UCSD-AML1 (cell line): Measurements from ENCODE around the gene SLC23A1.

ENCODE experiments used
- DNase-seq: peaks from one replicate; lab custom pipeline; 2025; ENCODE audit not compliant: unreplicated experiment; lab: John Stamatoyannopoulos, UW

Gene SLC23A1

GRCh38 chr5:139408191-139408590 lies 25.1 kb upstream of the SLC23A1 start:
- no peak for DNase-seq

GRCh38 chr5:139407517-139407916 lies 24.4 kb upstream of the SLC23A1 start:
- DNase-seq = no peak

DNA sequence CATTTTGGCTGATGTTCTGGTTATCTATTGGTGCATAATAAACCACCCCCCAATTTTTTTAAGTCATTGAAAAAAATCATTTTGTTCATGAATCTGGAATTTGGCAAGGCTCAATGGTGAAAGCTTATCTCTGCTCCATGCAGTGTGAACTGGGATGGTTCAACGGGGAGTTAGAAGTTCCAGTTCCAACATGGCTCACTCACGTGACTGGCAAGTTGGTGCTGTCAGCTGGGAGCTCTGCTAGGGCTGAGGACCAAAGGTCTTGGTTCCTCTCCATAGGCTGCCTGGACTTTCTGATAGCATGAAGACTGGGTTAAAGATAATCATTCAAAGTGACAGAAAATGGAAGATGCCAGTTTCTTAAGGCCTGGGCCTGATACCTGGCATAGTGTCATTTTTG lies 23.9 kb upstream of the SLC23A1 start:
- no peak for DNase-seq

GRCh38 chr5:139404484-139404840 lies 21.4 kb upstream of the SLC23A1 start:
- no peak for DNase-seq

GRCh38 chr5:139403787-139404483 lies 20.8 kb upstream of the SLC23A1 start, which contains the start of gene SPATA24:
TSS of gene SPATA24 (minus strand) at chr5:139404089. CDS start at chr5:139404060, 29 bp downstream.
- peak; percentile 98 for DNase-seq

- DNase-seq = no peak
Measured at GRCh38 chr5:139403418-139403786, 20.3 kb upstream of the SLC23A1 start.

DNA sequence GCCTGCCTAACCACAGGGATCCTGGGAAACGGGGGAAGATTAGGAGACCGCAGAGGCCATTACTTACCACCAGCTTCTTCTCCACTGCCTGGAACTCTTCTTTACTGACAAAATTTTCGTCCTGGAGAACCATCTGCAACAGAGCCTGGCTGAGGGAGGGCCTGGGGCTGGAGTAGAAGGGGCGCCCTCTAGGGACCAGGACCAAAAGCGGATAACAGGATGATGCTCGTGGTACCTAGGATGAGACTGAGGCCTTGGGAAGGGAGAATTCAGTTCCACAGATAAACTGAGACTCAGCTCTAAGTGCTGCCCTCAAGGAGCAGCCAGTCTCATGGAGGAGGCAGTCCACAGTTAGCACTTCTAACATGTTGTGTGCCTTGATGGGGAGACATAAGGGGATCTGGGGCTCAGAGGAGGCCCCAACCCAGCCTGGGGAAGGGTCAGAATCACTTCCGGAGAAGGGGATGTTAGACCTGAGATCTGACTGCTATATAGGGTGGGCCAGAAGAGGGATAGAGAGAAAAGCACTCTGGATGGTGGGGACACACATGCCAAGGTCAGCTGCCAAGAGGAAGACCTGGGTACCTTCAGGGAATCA lies 19.6 kb upstream of the SLC23A1 start:
- peak; percentile 53 for DNase-seq

- DNase-seq = no peak
Measured at GRCh38 chr5:139401546-139401945, 18.4 kb upstream of the SLC23A1 start.

- DNase-seq = no peak
Measured at GRCh38 chr5:139399501-139400121, 16.5 kb upstream of the SLC23A1 start.

GRCh38 chr5:139397921-139398320 lies 14.8 kb upstream of the SLC23A1 start:
- no peak for DNase-seq

DNA sequence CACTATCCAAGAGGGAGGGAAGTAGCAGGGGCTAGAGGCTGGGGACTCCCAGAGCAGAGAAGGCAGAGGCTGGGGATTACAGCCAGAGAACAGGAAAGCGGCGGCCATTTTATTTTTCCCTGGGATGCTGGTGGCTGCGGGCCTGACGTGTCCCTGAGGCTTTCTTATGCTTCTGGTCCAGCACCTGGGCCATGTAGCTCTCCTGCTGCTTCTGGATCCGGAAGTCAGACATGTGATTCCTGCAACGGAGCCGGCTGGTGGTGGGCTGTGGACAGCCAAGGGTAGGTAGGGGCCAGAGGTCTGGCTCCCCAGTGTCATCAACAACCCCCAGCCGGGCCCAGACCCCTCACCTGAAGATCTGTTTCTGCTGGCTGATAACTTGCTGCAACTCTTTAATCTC lies 13.6 kb upstream of the SLC23A1 start:
- no peak for DNase-seq

DNA sequence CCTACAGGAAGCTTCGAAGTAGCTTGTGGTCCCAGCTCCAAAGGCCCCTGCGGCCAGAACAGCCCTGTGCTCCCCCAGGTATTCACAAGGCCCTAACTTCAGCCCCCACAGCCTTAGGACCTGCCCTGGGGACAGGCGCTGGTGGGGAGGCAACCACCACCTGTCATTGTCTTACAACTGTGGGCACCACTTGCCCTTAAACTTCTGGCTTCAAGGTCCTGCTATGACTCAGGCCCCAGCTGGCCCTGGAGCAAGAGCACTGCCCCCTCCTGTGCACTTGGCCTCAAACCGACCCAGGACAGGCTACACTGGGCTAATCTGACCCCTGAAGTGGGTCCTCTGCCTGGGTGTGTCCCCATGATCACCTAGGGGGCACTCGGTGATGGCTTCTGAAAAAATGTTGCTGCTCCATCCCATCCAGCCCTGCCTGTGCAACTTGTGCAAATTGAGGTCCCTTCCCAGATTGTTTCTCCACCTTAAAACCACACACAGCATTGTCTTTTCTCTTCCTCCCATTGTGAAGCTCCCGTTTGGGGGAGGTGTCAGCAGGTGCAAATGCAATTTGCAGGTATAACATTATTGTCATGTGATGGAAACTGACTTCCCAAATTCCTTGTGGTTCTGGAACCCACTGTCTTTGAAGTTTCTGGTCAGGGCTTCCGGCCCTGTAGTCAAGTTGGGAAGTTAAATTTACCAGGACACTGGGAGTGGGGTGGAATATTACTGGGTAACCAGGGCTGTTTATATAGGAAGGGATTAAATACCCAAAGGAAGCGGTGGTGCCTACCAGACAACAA lies 12.9 kb upstream of the SLC23A1 start:
- DNase-seq = no peak

DNA sequence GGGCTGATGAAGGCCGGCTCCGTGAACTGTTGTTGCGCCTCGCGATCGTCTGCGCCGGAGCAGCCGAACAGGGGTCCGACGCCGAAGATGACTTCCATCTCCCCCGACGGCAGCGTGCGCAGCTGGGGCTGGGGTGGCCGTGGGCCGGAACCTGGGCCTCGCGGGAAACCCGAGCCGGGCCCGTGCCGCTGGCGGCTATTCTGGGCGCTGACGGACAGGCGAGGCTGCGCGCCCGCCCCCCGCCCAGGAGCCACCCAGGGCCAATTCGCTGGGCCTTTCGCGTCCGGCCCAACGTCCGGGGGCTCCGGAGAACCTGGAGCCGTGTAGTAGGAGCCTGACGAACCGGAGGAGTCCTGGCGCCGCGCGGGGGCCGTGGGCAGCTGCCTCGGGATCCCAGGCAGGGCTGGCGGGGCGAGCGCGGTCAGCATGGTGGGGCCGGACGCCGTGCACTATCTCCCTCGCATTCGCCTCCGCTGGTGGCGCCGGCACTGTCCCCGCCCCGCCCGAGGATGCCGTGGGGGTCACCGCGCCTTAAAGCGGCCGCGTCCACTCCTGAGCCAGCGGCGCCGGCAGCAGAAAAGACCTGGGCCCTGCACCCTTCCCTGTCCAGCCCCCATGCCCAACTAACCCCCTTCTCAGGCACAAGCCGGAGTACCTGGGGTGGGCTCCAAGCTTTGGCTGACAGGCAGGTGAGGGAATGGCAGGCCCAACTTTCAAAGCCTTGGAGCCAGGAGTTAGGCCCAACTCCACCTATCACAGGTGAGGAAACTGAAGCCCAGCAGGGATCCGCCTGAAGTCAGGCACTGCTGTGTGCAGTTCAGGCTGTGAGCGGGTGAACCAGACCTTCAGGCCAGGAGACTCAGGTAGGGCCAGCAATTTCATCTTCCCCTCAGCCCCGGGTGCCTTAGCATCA lies 11.8 kb upstream of the SLC23A1 start, which contains the start of gene PROB1:
TSS of gene PROB1 (minus strand) at position 451 of the 913 bp plus-strand sequence. CDS start at position 428, 23 bp downstream.
- no peak for DNase-seq

GRCh38 chr5:139394123-139394653 lies 11.1 kb upstream of the SLC23A1 start:
- no peak for DNase-seq

DNA sequence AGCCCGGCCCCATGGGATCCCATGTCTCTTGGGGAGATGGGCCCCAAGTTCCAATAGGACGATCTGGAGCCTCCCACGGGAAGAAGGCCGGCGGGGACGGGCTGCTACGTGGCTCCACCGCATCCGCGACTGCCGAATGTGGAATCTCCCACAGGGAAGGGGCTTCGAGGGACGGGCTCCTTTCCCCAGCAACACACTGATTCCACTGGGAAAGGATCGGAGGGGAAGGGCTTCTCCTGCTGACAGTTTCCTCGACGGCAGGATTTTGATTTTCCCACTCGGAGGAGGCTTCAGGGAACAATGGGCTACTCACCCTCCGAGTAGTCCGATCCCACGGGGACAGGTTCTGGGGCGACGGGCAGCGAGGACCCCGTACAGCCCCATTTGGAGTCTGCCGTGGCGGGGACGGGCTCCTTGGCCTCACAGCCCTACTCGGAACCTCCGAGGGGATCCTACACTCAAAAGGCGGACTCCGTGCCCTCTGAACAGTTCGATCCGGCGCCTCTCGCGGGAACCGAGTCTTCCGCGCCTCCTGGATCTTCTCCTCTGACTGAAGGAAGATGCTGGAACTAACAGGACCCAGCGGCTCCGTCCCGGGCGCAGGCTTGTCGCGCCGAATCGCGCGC lies 10.5 kb upstream of the SLC23A1 start:
- DNase-seq = no peak

DNA sequence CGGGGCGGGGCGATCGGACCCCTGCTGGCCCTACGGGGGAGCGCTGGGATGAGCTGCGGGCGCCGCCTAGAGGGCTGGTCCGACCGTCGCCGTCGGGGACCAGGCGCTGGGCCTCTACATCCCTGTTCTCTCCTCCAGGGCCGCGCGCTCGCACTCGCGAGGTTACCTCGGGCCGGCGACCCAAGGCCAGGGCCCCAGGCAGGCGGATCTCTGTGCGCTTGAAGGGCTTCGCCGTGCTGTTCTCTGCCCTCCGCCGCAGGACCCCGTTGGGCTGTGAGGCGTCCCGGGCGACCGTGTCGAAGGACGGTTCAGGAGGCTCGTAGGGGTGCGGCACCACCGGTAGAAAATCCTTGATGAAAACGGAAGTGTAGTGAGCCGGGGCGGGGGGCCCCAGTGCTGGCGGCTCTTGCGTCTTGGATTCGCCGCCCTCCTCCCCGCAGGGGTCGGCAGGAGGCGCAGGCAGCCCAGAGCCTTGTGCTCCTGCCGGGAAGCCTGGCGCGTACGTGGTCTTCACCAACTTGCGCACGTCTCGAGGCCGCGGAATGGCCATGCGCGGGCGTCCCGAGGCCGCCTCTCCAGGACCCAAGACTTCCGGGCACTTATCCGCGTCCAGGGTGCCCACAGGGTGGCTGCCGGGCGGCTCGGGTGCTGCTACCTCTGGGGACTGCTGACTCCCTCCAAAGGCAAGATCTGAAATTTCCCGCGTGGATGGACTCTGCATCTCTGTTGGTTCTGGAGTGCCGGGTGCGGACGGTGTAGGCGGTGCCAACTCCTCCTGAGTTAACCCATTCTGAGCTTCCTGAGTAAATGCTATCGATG lies 9.8 kb upstream of the SLC23A1 start:
- DNase-seq = peak; percentile 73

DNA sequence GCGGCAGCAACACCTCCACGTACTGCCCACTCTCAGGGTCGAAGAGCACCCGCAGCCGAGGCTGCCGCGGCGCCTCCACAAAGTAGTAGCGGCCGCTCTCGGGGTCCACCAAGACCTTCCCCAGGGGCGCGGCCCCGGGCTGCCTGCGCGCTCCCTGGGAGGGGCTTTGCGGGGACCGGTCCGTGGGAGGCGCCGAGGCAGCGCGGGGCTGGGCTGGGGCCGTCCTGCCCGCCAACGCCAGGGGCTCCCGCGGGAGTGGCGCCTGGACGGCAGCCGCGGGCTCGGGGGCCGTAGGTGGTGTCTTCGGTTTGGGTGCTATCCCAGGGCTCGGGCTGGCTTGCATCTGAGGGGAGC lies 9.2 kb upstream of the SLC23A1 start:
- DNase-seq = no peak

DNA sequence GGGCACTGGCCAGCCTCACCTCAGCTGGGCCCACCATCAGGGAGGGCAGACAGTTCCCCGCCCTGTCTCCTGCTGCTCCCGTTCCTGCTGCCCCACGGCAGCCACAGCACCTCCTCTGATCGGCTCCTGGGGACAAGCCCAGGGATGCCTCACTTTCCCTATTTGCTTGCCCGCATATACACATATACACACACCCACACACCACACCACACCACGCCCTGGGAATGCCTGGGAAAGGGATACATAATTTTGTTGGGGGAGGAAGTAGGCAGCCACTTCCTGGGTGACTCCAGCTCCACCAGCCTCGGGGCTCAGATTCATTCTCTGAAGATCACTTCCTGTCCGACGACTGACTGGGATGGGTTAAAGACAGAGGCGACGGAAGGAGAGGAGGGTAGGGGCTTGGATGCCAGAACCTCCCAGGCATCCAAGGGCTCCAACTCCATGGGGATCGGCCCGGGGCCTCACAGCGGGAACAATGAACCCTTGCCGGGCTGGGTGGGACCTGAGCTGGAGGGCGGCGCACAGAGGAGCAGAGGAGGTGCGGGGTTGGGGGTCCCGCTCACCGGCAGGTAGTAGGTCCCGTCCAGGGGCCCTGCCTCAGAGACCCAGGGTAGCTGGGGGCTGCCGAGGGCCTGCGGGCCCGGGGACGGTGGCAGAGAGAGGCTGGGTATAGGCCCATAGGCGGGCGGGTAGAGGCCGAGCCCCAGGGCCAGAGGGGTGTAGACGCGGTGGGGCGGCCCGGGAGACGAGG lies 8.7 kb upstream of the SLC23A1 start:
- no peak for DNase-seq
